Activated naive CD4-positive, alpha-beta T cell treated with anti-CD3 and anti-CD28 coated beads, Interleukin-2, amount 10 ng/mL, durations not matched to agents 7 days and 5 days (primary cell): ENCODE results near the gene GPRC5C.

ENCODE experiments used
- CTCF ChIA-PET: fragments of 350-600 bp; sonication (Branson Sonifier 250); formaldehyde crosslinking; loops from one replicate; lab custom pipeline; 2021; ENCODE audit warnings: antibody characterized with exemption; lab: Charles Lee
- DNase-seq: peaks from one replicate; pipeline ENCODE4 v3.0.0-alpha.2; 2020
- H3K27ac Mint-ChIP-seq: one replicate; pipeline ENCODE4 v1.8.0; 2021; ENCODE audit warnings: mild to moderate bottlenecking, moderate library complexity, mixed read lengths
- H3K27me3 Mint-ChIP-seq: one replicate; pipeline ENCODE4 v1.8.0; 2021; ENCODE audit warnings: mild to moderate bottlenecking, mixed read lengths
- H3K36me3 Mint-ChIP-seq: one replicate; pipeline ENCODE4 v1.8.0; 2021; ENCODE audit warnings: mixed read lengths
- H3K4me1 Mint-ChIP-seq: one replicate; pipeline ENCODE4 v1.8.0; 2021; ENCODE audit warnings: mixed read lengths
- H3K4me3 Mint-ChIP-seq: one replicate; pipeline ENCODE4 v1.8.0; 2021; ENCODE audit warnings: mild to moderate bottlenecking, moderate library complexity, mixed read lengths
- H3K9me3 Mint-ChIP-seq: one replicate; pipeline ENCODE4 v1.8.0; 2021; ENCODE audit warnings: mixed read lengths

The GPRC5C gene

DNA sequence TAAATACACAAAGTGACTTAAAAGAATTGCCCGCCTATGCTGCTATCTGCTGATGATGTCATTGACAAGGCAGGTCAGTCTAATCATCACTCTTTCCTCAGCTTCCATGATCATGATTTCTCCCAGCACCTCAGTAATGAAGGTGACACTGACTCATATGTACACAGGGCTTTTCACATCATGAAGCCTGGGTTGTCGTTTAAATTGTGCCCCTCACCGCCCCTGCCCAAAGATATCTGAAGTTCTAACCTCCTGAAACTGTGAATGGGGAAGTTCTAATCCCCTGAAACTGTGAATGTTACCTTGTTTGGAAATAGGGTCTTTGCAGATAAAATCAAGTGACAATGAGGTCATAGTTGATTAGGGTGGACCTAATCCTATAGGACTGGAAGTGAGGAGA is 17.4 kb upstream of the GPRC5C start:
- CTCF ChIA-PET = no interaction called here

DNA sequence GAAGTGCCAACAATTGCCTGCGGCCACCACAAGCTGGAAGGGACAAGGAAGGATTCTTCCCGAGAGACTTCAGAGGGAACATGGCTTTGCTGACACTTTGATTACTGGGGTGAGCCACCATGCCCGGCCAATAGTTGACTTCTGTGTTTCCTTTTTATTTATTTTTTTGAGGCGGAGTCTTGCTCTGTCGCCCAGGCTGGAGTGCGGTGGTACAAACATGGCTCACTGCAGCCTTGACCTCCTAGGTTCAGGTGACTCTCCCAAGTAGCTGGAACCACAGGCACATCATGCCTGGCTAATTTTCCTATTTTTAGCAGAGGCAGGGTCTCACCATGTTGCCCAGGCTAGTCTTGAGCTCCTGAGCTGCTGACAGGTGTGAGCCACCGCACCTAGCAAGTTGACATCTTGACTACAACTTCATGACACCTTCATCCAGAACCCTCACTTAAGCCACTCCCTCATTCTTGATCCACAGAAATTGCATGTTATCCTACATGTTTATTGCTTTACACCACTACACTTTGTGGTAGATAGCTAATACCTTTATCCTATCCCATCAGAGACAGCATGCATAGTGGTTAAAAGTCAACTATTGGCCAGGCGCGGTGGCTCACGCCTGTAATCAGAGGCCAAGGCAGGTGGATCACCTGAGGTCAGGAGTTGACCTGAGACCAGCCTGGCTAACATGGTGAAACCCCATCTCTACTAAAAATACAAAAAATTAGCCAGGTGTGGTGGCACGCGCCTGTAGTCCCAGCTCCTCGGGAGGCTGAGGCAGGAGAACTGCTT is 16.1 kb upstream of the GPRC5C start:
- no peak for DNase-seq
- CTCF ChIA-PET = no interaction called here
- Mint-ChIP-seq H3K4me1 (no peaks in the 10 kb centered on the region), H3K4me3 (no peak overlapping the region), H3K9me3 (no peaks in the 10 kb centered on the region), H3K36me3 (no peaks in the 10 kb centered on the region), H3K27ac (no peak overlapping the region), H3K27me3 (peaks cover 35% of the 10 kb centered on the region)

More for the DNA sequence above, 17.4 kb upstream of the GPRC5C start:
- no peak for DNase-seq
- Mint-ChIP-seq H3K36me3 (no peaks in the 10 kb centered on the region), H3K4me1 (no peaks in the 10 kb centered on the region), H3K27me3 (peaks cover 43% of the 10 kb centered on the region), H3K4me3 (no peak overlapping the region), H3K27ac (no peak overlapping the region), H3K9me3 (no peaks in the 10 kb centered on the region)

GRCh38 chr17:74417178-74418045 is 14.5 kb upstream of the GPRC5C start:
- Mint-ChIP-seq H3K4me3 (no peak overlapping the region), H3K27me3 (peaks cover 29% of the 10 kb centered on the region), H3K9me3 (no peaks in the 10 kb centered on the region), H3K27ac (no peak overlapping the region), H3K4me1 (no peaks in the 10 kb centered on the region), H3K36me3 (no peaks in the 10 kb centered on the region)
- no peak for DNase-seq
- CTCF ChIA-PET = interaction anchor here (0.9 to 1.2 kb wide), 2 partner anchors 39 to 56 kb away, joined by 3 read pairs; partner anchors contain the start of gene BTBD17

GRCh38 chr17:74419928-74420411 is 11.9 kb upstream of the GPRC5C start:
- no peak overlapping the region for H3K27ac Mint-ChIP-seq
- no peaks in the 10 kb centered on the region for H3K4me1 Mint-ChIP-seq
- no peak for DNase-seq
- no peaks in the 10 kb centered on the region for H3K36me3 Mint-ChIP-seq
- no peaks in the 10 kb centered on the region for H3K9me3 Mint-ChIP-seq
- CTCF ChIA-PET = no interaction called here
- H3K4me3 Mint-ChIP-seq = no peak overlapping the region
- peaks cover 30% of the 10 kb centered on the region for H3K27me3 Mint-ChIP-seq

DNA sequence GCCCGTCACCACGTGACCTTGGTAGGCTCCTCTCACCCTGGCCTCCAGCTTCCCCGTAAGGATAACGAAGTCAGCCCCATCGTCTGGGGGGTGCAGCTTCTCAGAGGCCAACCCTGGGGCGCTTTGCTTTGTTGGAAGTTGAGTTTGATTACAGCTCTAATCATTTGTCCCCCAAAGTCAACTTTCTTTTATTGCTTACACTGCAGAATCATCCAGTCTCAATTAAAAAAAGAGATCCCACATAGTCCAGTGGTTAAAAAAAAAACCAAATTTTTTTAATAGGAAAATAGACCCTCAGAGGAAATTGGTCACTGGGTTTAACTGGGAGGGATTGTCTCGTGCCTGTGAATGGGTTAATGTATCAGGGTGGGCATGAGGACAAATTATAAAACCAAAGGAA is 7.8 kb upstream of the GPRC5C start:
- Mint-ChIP-seq H3K4me3 (no peak overlapping the region), H3K4me1 (no peaks in the 10 kb centered on the region), H3K27ac (no peak overlapping the region), H3K9me3 (no peaks in the 10 kb centered on the region), H3K36me3 (no peaks in the 10 kb centered on the region), H3K27me3 (peaks cover 53% of the 10 kb centered on the region)
- no peak for DNase-seq
- CTCF ChIA-PET = interaction anchor here (0.6 to 1.3 kb wide), 3 partner anchors 14 to 121 kb away, joined by 3 read pairs; no protein-coding TSS in a partner anchor

DNA sequence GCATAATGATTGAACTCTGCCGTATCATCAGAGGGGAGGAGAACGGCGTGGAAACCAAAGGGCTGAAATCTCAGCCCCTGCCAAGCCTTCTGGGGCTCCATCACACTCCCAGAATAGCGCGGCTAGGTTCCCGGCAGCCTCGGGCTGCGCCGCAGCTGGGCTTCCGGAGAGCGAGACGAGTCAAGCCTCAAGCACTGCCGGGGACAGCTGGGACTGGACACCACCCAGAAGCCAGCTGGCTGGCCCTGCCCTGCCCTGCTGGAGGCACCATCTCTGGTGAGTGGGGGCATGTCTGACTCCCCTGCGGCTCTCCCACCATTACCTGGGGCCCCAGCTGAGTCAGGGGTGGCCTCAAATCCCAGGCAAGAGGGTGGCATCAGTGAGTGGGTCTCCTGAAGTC is 7.2 kb upstream of the GPRC5C start:
- Mint-ChIP-seq H3K27ac (no peak overlapping the region), H3K4me1 (no peaks in the 10 kb centered on the region), H3K9me3 (no peaks in the 10 kb centered on the region), H3K36me3 (no peaks in the 10 kb centered on the region), H3K4me3 (no peak overlapping the region), H3K27me3 (peaks cover 55% of the 10 kb centered on the region)
- no peak for DNase-seq
- CTCF ChIA-PET = interaction anchor here (1.2 kb wide), 1 partner anchor 13 kb away, joined by 3 read pairs; no protein-coding TSS in a partner anchor

DNA sequence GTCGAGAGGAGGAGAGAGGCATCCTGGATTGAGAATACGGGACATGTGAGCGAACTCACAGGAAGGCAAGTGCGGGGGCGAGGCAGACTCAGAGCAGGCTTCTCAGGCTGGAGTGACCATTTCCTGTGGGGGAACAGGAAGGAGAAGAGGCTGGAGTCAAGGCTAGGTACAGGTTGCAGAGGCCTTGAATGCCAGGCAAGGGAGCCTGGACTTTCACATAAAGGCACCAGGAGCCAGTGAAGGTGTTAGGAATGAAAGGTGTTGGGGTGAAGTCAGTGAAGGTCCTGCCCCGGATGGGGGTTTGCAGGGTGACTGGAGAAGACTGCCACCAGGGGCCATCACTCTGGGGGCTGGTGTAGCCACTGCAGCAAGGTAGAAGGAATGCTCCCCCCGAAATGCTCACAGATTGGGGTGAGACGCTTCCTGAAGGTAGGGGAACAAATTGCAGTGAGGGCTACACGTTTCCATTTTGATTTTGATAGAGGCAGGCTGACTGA is 5.3 kb upstream of the GPRC5C start:
- Mint-ChIP-seq H3K4me1 (peaks cover 12% of the 10 kb centered on the region), H3K4me3 (no peak overlapping the region), H3K9me3 (no peaks in the 10 kb centered on the region), H3K27ac (no peak overlapping the region), H3K27me3 (peaks cover 74% of the 10 kb centered on the region), H3K36me3 (no peaks in the 10 kb centered on the region)
- no peak for DNase-seq
- CTCF ChIA-PET = no interaction called here

DNA sequence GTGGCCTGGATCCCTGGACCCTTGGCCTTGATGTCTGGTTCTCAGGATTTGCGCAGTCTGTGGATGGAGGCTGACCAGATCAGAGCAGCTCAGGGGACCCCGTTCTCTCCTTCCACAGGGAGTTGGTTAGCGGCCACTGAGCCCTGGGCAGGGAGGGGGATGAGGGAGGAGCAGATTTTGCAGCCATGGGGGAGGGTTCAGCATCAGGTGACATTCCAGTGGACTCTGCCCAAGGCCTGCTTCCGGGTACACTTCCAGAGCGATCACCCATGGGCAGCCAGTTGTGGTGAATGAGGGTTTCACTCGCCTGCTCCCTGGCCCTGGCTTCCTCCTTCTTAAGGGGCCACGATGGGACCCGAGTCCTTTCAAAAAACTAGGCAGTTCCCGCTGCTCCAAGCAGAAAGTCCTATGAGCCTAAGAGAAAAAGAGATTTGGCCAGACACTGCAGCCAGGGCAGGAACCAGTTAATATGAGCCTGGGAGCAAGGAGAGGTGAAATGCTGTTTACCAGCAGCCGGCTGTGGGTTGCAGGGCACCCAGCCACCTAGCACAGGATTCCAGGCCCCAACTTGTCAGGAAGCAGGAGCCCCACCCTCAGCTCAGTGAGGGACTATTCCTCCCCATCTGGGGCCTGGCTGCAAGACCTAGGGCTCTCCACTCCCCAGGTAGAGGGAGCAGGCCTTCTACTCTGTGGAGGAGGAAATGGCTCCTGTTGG is 4.7 kb upstream of the GPRC5C start:
- H3K27ac Mint-ChIP-seq = no peak overlapping the region
- H3K4me3 Mint-ChIP-seq = no peak overlapping the region
- no peaks in the 10 kb centered on the region for H3K9me3 Mint-ChIP-seq
- CTCF ChIA-PET = no interaction called here
- peaks cover 79% of the 10 kb centered on the region for H3K27me3 Mint-ChIP-seq
- no peaks in the 10 kb centered on the region for H3K36me3 Mint-ChIP-seq
- H3K4me1 Mint-ChIP-seq = peaks cover 15% of the 10 kb centered on the region
- DNase-seq = no peak

GRCh38 chr17:74427763-74428153 is 4.1 kb upstream of the GPRC5C start:
- Mint-ChIP-seq H3K4me3 (no peak overlapping the region), H3K27ac (no peak overlapping the region), H3K9me3 (no peaks in the 10 kb centered on the region), H3K27me3 (peaks cover 78% of the 10 kb centered on the region), H3K36me3 (no peaks in the 10 kb centered on the region), H3K4me1 (peaks cover 15% of the 10 kb centered on the region)
- CTCF ChIA-PET = no interaction called here
- DNase-seq = no peak

GRCh38 chr17:74429604-74430384 is 2.1 kb upstream of the GPRC5C start:
- Mint-ChIP-seq H3K36me3 (no peaks in the 10 kb centered on the region), H3K4me1 (peaks cover 15% of the 10 kb centered on the region), H3K27ac (no peak overlapping the region), H3K9me3 (no peaks in the 10 kb centered on the region), H3K4me3 (no peak overlapping the region), H3K27me3 (peaks cover 91% of the 10 kb centered on the region)
- no peak for DNase-seq
- CTCF ChIA-PET = interaction anchor here (0.5 to 0.7 kb wide), 2 partner anchors 25 to 358 kb away, joined by 3 read pairs; no protein-coding TSS in a partner anchor

GRCh38 chr17:74430385-74430705 is 1.5 kb upstream of the GPRC5C start:
- no peak overlapping the region for H3K27ac Mint-ChIP-seq

GRCh38 chr17:74430706-74431567 is 951 bp upstream of the GPRC5C start:
- no peak overlapping the region for H3K27ac Mint-ChIP-seq
- H3K4me3 Mint-ChIP-seq = peak overlapping the region; percentile 38
- H3K27me3 Mint-ChIP-seq = peaks cover 99% of the 10 kb centered on the region
- H3K4me1 Mint-ChIP-seq = peaks cover 15% of the 10 kb centered on the region
- no peaks in the 10 kb centered on the region for H3K36me3 Mint-ChIP-seq
- CTCF ChIA-PET = no interaction called here
- H3K9me3 Mint-ChIP-seq = no peaks in the 10 kb centered on the region
- peak; percentile 28 for DNase-seq

More at GRCh38 chr17:74430385-74430705, 1.5 kb upstream of the GPRC5C start:
- H3K36me3 Mint-ChIP-seq = no peaks in the 10 kb centered on the region
- peaks cover 15% of the 10 kb centered on the region for H3K4me1 Mint-ChIP-seq
- peaks cover 93% of the 10 kb centered on the region for H3K27me3 Mint-ChIP-seq
- DNase-seq = no peak
- no peak overlapping the region for H3K4me3 Mint-ChIP-seq
- H3K9me3 Mint-ChIP-seq = no peaks in the 10 kb centered on the region
- CTCF ChIA-PET = interaction anchor here (0.7 kb wide), 1 partner anchor 24 kb away, joined by 3 read pairs; no protein-coding TSS in a partner anchor

- no peak for DNase-seq
- Mint-ChIP-seq H3K9me3 (no peaks in the 10 kb centered on the region), H3K36me3 (no peaks in the 10 kb centered on the region), H3K27ac (no peak overlapping the region), H3K4me1 (peaks cover 15% of the 10 kb centered on the region), H3K27me3 (peaks cover 98% of the 10 kb centered on the region), H3K4me3 (no peak overlapping the region)
- CTCF ChIA-PET = no interaction called here
These were observed 469 bp downstream of the GPRC5C start for GRCh38 chr17:74432424-74432690.
